IMR-90 (cell line): ENCODE measurements around the gene GLB1L. TPM values are rescaled to one million over a fixed set of nuclear protein-coding genes. Genes with fewer than 3 reads are reported as not detected.

Experiments used
- ATAC-seq: fragments of 200-7000 bp; cut with Tn5 transposase; 2 replicates; pipeline ENCODE4 v1.9.1; 2020; ENCODE audit warnings: low read depth, mild to moderate bottlenecking, moderate library complexity
- BruUV-seq: library from RNA; stranded (reverse); fragments of 400-500 nt; replicated peaks from 2 replicates; lab custom pipeline; 2021; lab: Mats Ljungman, UMichigan
- CTCF ChIA-PET: fragments of 300-600 bp; formaldehyde crosslinking; extraction: SDS; loops from one replicate; lab custom pipeline; 2021; ENCODE audit warnings: antibody characterized with exemption; lab: Yijun Ruan, JAX
- POLR2A ChIA-PET: fragments of 300-600 bp; sonication (Branson Sonifier 250); formaldehyde crosslinking; loops from one replicate; lab custom pipeline; 2022; ENCODE audit warnings: antibody characterized with exemption; ENCODE audit not compliant: unreplicated experiment; lab: Charles Lee
- DNase-seq: peaks from one replicate; pipeline ENCODE4 v3.0.0; 2013
- H2AFZ ChIP-seq: replicated peaks from 2 replicates; pipeline ENCODE3; 2013; ENCODE audit warnings: low read length, mild to moderate bottlenecking; ENCODE audit not compliant: poor library complexity
- H2AK5ac ChIP-seq: 2 replicates; pipeline ENCODE4 v1.6.1; 2013; ENCODE audit warnings: low read depth, low read length, inconsistent platforms
- H2AK9ac ChIP-seq: replicated peaks from 2 replicates; pipeline ENCODE3; 2013; ENCODE audit warnings: mild to moderate bottlenecking, low read depth, low read length, moderate library complexity; ENCODE audit not compliant: poor library complexity
- H2BK120ac ChIP-seq: 2 replicates; pipeline ENCODE4 v1.6.1; 2013; ENCODE audit warnings: low read depth, low read length, inconsistent platforms
- H2BK15ac ChIP-seq: 3 replicates; pipeline ENCODE4 v1.6.1; 2013; ENCODE audit warnings: low read depth, low read length, inconsistent platforms
- H2BK20ac ChIP-seq: 2 replicates; pipeline ENCODE4 v1.6.1; 2013; ENCODE audit warnings: low read depth, mild to moderate bottlenecking, inconsistent platforms, low read length, moderate library complexity
- H2BK5ac ChIP-seq: 2 replicates; pipeline ENCODE4 v1.6.1; 2013; ENCODE audit warnings: mild to moderate bottlenecking, low read depth, low read length, inconsistent platforms; ENCODE audit not compliant: poor library complexity, severe bottlenecking
- H3K14ac ChIP-seq: replicated peaks from 2 replicates; pipeline ENCODE4 v1.6.1; 2013; ENCODE audit warnings: low read depth, low read length, inconsistent platforms
- H3K18ac ChIP-seq: 2 replicates; pipeline ENCODE4 v1.6.1; 2013; ENCODE audit warnings: low read depth, low read length, control low read depth
- H3K23ac ChIP-seq: 2 replicates; pipeline ENCODE4 v1.6.1; 2013; ENCODE audit warnings: low read depth, low read length, inconsistent platforms
- H3K27ac ChIP-seq: 2 replicates; pipeline ENCODE4 v1.5.1; 2013; ENCODE audit warnings: mild to moderate bottlenecking, control low read depth, low read length; ENCODE audit not compliant: insufficient read depth
- H3K27me3 ChIP-seq: 2 replicates; pipeline ENCODE4 v1.6.1; 2013; ENCODE audit warnings: low read length; ENCODE audit not compliant: control insufficient read depth, insufficient read depth
- H3K36me3 ChIP-seq: 2 replicates; pipeline ENCODE4 v1.6.1; 2013; ENCODE audit warnings: low read length, mixed read lengths; ENCODE audit not compliant: control insufficient read depth, insufficient read depth
- H3K4ac ChIP-seq: 2 replicates; pipeline ENCODE4 v1.6.1; 2013; ENCODE audit warnings: low read depth, low read length, inconsistent platforms
- H3K4me1 ChIP-seq: 2 replicates; pipeline ENCODE4 v1.6.1; 2013; ENCODE audit warnings: low read length, mixed read lengths; ENCODE audit not compliant: control insufficient read depth, insufficient read depth
- H3K4me2 ChIP-seq: 2 replicates; pipeline ENCODE4 v1.6.1; 2013; ENCODE audit warnings: low read depth, mild to moderate bottlenecking, control low read depth, low read length, moderate library complexity
- H3K4me3 ChIP-seq: 2 replicates; pipeline ENCODE4 v1.5.1; 2013; ENCODE audit warnings: low read depth, mild to moderate bottlenecking, control low read depth, low read length, moderate library complexity; ENCODE audit not compliant: insufficient read depth
- H3K56ac ChIP-seq: 2 replicates; pipeline ENCODE4 v1.6.1; 2013; ENCODE audit warnings: low read length, inconsistent platforms; ENCODE audit not compliant: insufficient read depth; ENCODE audit errors: extremely low read depth
- H3K79me1 ChIP-seq, 2 experiments: 2 replicates each; pipeline ENCODE4 v1.6.1; 2013; ENCODE audit warnings: low read length in 2 of 2, inconsistent platforms in 1 of 2, low read depth in 1 of 2
- H3K9ac ChIP-seq: 2 replicates; pipeline ENCODE4 v1.6.1; 2013; ENCODE audit warnings: low read depth, low read length, control low read depth
- H3K9me1 ChIP-seq: 2 replicates; pipeline ENCODE4 v1.6.1; 2013; ENCODE audit warnings: low read length, inconsistent platforms; ENCODE audit not compliant: insufficient read depth
- H3K9me3 ChIP-seq: 2 replicates; pipeline ENCODE4 v1.6.1; 2013; ENCODE audit warnings: low read length; ENCODE audit not compliant: control insufficient read depth, insufficient read depth
- H4K20me1 ChIP-seq: 2 replicates; pipeline ENCODE4 v1.6.1; 2013; ENCODE audit warnings: low read length, inconsistent platforms; ENCODE audit not compliant: insufficient read depth
- H4K5ac ChIP-seq: 2 replicates; pipeline ENCODE4 v1.6.1; 2013; ENCODE audit warnings: mild to moderate bottlenecking, low read depth, low read length, control low read depth
- H4K8ac ChIP-seq, 2 experiments: 2 replicates each; pipeline ENCODE4 v1.6.1; 2013; ENCODE audit warnings: low read depth in 2 of 2, low read length in 2 of 2, control low read depth in 1 of 2, inconsistent platforms in 1 of 2
- H4K91ac ChIP-seq: 2 replicates; pipeline ENCODE4 v1.6.1; 2013; ENCODE audit warnings: low read depth, low read length, inconsistent platforms; ENCODE audit not compliant: insufficient read depth
- RCOR1 ChIP-seq: IDR thresholded peaks from 2 replicates; pipeline ENCODE4 v1.6.1; 2012; ENCODE audit warnings: mild to moderate bottlenecking, low read length, improper control_type of control experiment; ENCODE audit not compliant: insufficient replicate concordance
- WGBS, 2 experiments: methylation state at CpG; one replicate each; pipeline versions ENCODE4 v1.1.5 to v1.1.7; 2013; ENCODE audit warnings: missing lambda C conversion rate in 2 of 2; ENCODE audit not compliant: insufficient read length in 1 of 2; ENCODE audit errors: extremely low coverage in 2 of 2; 5-methylcytosine and 5-hydroxymethylcytosine counted together
- dilution Hi-C: fragments of 300-500 bp; cut with HindIII; formaldehyde crosslinking; loops from one replicate; pipeline ENCODE4 v1.14.3; 2018; ENCODE audit warnings: low sequenced_read_pairs; ENCODE audit not compliant: unreplicated experiment
- in situ Hi-C: fragments of 300-500 bp; cut with MboI; formaldehyde crosslinking; loops from 3 replicates; pipeline ENCODE4 v1.14.3; 2019; ENCODE audit warnings: low sequenced_read_pairs, inconsistent platforms, mixed read lengths
- intact Hi-C: fragments of 100-400 bp; cut with micrococcal nuclease; formaldehyde crosslinking; loops from 2 replicates; pipeline ENCODE4 v1.10.0; 2022
- polyA plus RNA-seq, 3 experiments: library from polyadenylated mRNA; depleted of rRNA; stranded (reverse); fragments of >200 nt; gene quantifications; 2 replicates each; pipeline ENCODE4 v1.2.3, GENCODE V29; 2012; ENCODE audit warnings: low replicate concordance in 1 of 3
- total RNA-seq: library from RNA; depleted of rRNA; stranded (reverse); fragments of >200 nt; gene quantifications from 2 replicates; pipeline ENCODE4 v1.2.3, GENCODE V29; 2012
- TF ChIP-seq, protein P1 (sequence below): fragments of 150-350 bp; IDR thresholded peaks from 2 replicates; pipeline ENCODE4 v1.6.1; 2017; ENCODE audit warnings: mild to moderate bottlenecking, antibody characterized with exemption, low read length, low read depth
- TF ChIP-seq, protein P2 (sequence below): fragments of 150-350 bp; IDR thresholded peaks from 2 replicates; pipeline ENCODE4 v1.6.1; 2016; ENCODE audit warnings: low read depth, mild to moderate bottlenecking, low read length, moderate library complexity, borderline replicate concordance

Gene GLB1L
- total and polyA plus RNA-seq, 2 of the 4 experiments (the other 2 are of a cell fraction), result 4.1 to 6.2 TPM

DNA sequence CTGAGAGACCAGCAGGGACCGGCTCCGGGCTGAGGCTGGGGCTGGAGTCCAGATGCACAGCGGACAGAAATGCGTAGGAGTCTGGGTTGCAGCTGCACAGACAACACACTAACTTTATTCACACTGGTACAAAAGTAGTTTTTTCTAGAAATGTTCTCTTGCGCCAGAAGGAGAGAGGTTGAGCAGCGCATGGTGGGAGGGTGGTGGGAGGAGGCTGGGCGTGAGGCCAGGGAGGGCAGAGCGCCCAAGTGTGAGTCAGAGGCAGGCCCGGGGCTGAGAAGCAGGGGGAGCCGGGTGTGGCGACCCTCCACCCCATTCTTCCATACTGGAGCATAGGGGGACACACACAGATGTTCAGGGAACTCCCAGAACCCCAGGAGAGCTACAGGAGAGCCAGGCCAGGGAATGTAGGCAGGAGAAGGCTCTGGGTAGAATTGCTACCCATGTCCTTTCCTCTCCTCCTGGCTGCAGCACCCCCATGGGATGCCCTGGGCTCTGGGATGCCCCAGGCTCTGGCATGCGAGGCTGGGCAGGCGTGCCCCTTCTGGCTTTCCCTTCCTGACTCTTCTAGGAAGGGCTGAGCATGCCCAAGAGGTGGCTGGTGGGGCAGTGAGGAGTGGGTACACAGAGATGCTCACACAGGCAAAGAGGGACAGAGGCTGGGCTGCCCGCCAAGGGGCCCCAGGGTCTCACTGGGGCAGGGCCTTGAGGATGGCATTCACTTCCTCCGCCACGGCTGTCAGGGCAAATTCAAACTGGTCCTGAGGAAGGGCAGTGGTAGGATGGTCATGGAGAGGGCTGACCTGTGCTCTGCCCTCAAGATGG is 44.5 kb upstream of the GLB1L start (continued):
- TF ChIP-seq, protein P1, sequence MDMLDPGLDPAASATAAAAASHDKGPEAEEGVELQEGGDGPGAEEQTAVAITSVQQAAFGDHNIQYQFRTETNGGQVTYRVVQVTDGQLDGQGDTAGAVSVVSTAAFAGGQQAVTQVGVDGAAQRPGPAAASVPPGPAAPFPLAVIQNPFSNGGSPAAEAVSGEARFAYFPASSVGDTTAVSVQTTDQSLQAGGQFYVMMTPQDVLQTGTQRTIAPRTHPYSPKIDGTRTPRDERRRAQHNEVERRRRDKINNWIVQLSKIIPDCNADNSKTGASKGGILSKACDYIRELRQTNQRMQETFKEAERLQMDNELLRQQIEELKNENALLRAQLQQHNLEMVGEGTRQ, result no peak
- no peak for TF ChIP-seq RCOR1

DNA sequence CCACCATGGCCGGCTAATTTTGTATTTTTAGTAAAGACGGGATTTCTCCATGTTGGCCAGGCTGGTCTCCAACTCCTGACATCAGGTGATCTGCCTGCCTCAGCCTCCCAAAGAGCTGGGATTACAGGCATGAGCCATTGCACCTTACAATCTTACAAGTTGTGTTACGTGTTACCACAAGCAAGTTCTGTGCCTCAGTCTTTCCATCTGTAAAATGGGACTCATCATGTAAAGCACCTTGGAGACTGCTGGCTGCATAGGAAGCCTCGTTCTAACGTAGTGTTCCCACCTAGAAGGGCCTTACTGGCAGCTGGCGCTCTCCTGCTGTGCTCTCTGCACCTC is 43.9 kb upstream of the GLB1L start:
- Histone ChIP-seq H3K4ac (peak overlapping the region; percentile 72), H3K27ac (peak overlapping the region; percentile 70; the same call in 1 of the 2 replicates), H4K8ac (peak overlapping the region in 1 of 2 experiments; percentile 41; a peak in 2 of 4 replicates), H3K9ac (0 out of 2 replicates have a peak overlapping the region, but pooled peaks have one; percentile 11), H2AK9ac (peak overlapping the region; percentile 31), H2BK120ac (peak overlapping the region; percentile 35; the same call in 1 of the 2 replicates), H4K5ac (peak overlapping the region; percentile 28; the same call in 1 of the 2 replicates), H3K79me1 (no peaks in the 10 kb centered on the region), H4K20me1 (peaks cover 10% of the 10 kb centered on the region; the same call in 1 of the 2 replicates), H2BK20ac (no peak overlapping the region), H3K4me2 (peak overlapping the region; percentile 52), H3K9me3 (no peaks in the 10 kb centered on the region), H3K9me1 (peaks cover 11% of the 10 kb centered on the region; the same call in 1 of the 2 replicates), H3K18ac (peak overlapping the region; percentile 47), H2BK15ac (no peak overlapping the region), H2BK5ac (peak overlapping the region; percentile 61), H3K36me3 (peaks cover 22% of the 10 kb centered on the region), H3K4me3 (no peak overlapping the region), H4K91ac (0 out of 2 replicates have a peak overlapping the region, but pooled peaks have one; percentile 18), H3K56ac (no peak overlapping the region), H3K14ac (no peak overlapping the region; the same call in 1 of the 2 replicates), H2AFZ (peak overlapping the region; percentile 77), H2AK5ac (peak overlapping the region; percentile 45; the same call in 1 of the 2 replicates), H3K27me3 (no peaks in the 10 kb centered on the region), H3K23ac (peak overlapping the region; percentile 82; the same call in 1 of the 2 replicates), H3K4me1 (peaks cover 17% of the 10 kb centered on the region)
- no peak for ATAC-seq
- in situ Hi-C loops (no loop called here), dilution Hi-C loops (no loop called here), intact Hi-C loops (loop anchor here (1.0 to 2.0 kb wide), 2 partner anchors 10 to 58 kb away; partner anchors contain the start of gene DNAJB2)
- peak; percentile 42 for TF ChIP-seq RCOR1
- TF ChIP-seq, protein P2, sequence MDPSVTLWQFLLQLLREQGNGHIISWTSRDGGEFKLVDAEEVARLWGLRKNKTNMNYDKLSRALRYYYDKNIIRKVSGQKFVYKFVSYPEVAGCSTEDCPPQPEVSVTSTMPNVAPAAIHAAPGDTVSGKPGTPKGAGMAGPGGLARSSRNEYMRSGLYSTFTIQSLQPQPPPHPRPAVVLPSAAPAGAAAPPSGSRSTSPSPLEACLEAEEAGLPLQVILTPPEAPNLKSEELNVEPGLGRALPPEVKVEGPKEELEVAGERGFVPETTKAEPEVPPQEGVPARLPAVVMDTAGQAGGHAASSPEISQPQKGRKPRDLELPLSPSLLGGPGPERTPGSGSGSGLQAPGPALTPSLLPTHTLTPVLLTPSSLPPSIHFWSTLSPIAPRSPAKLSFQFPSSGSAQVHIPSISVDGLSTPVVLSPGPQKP, result no peak
- BruUV-seq, result no TSS peak
- DNase-seq, result no peak
- WGBS, 2 experiments, result 68% methylated on average over 3 of the region's 6 CpGs; no CpG with 5 or more reads in 1 of the 2 experiments
- ChIA-PET CTCF (interaction anchor here (0.6 to 0.7 kb wide), 2 partner anchors 10 to 978 kb away, joined by 3 read pairs; partner anchors contain the start of gene DNAJB2), POLR2A (no interaction called here)
